ENCODE measurements around the gene C1orf105.

Gene C1orf105

GRCh38 chr1:172457479-172458130, 37.1 kb downstream of the C1orf105 start:
- DNase-seq = no peak

DNA sequence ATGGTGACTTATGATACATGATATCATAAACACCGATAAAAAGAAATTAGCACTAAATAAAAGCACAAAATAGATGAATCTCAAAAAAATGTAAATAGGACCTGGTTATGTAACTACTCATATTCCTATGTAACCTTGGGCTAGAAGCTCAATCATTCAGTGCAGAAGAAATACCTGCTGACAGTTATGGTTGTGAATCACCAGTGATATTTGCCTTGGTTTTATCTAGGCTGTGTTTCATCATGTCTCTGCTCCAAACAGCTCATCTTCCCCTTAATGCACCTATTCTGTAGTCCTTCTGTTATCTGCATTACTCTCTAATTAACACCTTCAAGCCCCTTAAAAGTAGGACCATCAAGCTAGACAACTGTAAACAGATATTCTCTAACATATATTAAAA, 39.7 kb downstream of the C1orf105 start:
- DNase-seq = no peak

DNA sequence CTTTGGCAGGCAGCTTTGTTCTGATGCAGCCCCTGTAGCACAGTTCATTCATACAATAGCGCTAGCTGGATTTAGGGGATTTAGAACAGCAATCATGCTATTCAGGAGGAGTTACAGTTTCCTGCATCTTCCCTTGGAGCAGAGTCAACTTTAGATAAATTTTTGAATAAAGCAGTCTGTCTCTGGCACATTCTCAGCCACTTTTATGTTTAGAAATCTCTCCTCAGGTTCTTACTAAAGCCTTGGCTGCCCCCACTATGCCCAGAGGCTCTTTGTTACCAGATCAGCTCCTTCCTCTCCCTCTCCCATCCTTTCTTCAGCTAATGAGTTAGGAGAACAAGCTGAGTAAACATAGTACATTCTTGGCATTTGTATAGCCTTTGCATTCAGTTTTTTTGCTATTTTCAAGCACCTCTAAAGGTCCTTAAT, 40.4 kb downstream of the C1orf105 start:
- DNase-seq = no peak

DNA sequence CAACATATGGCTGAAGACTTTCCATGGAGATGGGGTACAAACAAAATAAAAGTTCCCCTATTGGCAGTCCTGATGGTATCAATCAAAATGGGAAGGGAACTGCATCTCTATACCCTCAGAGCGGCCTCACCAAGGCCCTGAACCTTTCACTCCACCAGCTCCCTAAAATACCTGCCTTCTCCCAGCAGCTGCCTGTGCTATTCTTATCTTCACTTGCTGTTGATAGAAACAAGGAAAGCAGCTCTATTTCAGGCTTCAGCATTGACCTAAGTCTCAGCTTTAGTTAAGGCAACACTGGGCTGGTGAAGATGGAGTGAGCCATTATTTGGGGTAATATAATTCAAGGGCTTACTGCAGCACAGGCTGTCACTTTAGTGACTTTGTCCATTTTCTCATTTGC, 45.1 kb downstream of the C1orf105 start:
- DNase-seq = no peak

- no peak for DNase-seq
These were observed 46.4 kb downstream of the C1orf105 start for GRCh38 chr1:172466795-172467407.

DNA sequence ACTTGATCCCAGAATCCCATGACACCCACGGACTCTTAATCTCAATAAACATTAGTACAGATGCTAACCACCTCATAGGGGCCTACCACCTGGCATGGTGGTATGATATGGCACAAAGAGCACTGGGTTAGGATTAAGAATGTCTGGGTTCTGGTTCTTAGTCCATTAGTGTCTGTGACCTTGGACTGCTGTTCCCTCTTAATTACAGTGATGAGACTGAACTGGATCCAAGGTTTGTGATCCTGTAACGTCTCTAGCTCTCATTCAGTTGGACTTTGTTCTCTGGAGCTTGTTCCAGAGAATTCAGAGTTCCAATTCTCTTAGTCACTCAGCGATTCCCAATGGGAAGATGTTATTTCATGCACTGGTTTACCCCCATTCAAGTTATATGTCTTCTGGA, 47.0 kb downstream of the C1orf105 start:
- no peak for DNase-seq

DNA sequence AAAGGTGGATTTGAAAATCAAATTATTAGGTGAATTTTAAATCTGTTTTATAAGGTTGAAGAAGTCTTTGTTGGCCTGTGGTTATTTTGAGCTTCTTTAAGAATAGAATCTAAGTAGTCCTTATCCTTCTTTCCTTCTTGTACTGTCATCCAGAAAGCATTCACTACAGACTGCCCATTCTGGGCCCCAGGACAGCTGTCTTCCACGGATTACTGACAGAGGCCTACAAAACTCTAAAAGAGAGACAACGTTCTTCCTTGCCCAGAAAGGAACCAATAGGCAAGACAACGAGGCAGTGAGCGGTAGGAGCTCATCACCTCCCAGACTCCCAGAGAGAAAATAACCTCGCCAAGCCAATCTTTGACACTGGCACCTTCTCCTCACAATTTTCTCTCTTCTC, 47.8 kb downstream of the C1orf105 start:
- DNase-seq = no peak

GRCh38 chr1:172469717-172470116, 49.2 kb downstream of the C1orf105 start:
- DNase-seq = no peak

- no peak for DNase-seq
These were observed 49.7 kb downstream of the C1orf105 start for GRCh38 chr1:172470149-172470548.

- no peak for DNase-seq
These were observed 51.2 kb downstream of the C1orf105 start for GRCh38 chr1:172471666-172472065.

DNA sequence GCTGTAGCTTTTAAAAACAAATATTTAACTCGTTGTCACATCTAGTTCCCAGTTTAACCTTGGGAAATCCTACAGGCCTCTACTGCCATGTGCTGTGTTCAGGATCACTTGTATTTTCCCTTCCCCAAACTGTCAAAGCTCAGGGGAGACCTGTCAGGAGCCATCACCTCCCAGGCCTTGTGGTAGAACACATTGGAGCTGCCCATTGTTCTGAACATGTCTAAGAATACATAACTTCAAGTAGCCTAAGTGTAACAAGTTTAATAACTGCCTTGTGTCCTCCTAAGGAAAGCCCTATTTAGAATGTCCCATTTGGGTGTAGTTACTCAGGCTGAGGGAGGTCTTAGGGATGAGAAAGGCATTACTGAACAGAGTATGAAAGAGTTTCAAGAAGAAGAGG, 52.0 kb downstream of the C1orf105 start:
- no peak for DNase-seq

GRCh38 chr1:172473302-172473701, 52.8 kb downstream of the C1orf105 start:
- DNase-seq = no peak

- DNase-seq = no peak
These were observed 53.4 kb downstream of the C1orf105 start for GRCh38 chr1:172473842-172474241.

DNA sequence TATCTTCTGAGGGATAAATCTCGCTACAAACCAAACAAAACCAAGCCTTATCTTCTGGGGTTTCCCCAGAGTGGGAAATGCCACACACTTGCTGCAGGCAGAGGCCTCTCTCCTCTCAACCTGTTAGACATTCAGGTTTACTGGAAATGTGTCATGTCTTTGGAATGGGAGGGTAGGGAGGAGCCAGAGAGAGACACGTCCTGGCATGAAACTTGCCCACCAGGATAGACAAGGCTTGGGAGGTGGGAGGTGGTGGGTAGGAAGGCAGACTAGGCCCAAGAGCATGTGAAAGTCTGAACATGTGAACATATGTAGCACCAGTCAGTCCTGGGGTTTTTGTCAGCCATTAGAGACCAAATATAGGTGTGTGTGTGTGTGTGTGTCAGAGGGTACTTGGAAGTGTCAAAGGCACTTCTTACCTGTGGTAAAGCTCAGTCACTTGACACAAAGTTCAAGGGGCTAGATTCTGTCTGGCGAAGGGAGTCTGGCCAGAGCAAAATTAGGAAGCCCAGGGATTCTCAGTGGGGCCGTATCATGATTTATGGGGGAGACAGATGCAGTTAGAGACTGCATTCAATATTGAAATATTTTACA, 55.8 kb downstream of the C1orf105 start:
- DNase-seq = no peak

GRCh38 chr1:172477216-172477615, 56.7 kb downstream of the C1orf105 start:
- no peak for DNase-seq

GRCh38 chr1:172477741-172478140, 57.3 kb downstream of the C1orf105 start:
- DNase-seq = no peak

- no peak for DNase-seq
These were observed 58.0 kb downstream of the C1orf105 start for GRCh38 chr1:172478485-172478884.

GRCh38 chr1:172480431-172480830, 59.9 kb downstream of the C1orf105 start:
- DNase-seq = no peak

- no peak for DNase-seq
These were observed 61.6 kb downstream of the C1orf105 start for GRCh38 chr1:172482044-172482443.

DNA sequence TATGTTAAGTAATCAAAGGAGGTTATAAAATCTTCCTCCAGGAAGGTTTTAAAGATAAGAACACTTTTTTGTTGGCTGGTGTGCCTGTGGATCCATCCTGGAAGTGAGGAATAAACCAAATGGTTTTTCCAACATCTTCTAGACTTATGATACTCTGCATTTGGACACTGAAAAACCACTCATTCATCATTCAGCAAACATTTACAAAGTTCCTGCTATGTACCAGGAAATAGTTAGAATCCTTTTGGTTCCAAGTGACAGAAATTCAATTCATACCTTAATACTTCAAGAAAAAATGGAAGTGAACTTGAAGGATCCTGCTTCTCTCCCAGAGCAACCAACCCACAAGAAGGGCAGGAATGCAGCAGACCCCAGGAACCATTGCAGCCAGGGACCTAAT, 63.0 kb downstream of the C1orf105 start:
- no peak for DNase-seq

GRCh38 chr1:172484252-172484651, 63.8 kb downstream of the C1orf105 start:
- DNase-seq = no peak

DNA sequence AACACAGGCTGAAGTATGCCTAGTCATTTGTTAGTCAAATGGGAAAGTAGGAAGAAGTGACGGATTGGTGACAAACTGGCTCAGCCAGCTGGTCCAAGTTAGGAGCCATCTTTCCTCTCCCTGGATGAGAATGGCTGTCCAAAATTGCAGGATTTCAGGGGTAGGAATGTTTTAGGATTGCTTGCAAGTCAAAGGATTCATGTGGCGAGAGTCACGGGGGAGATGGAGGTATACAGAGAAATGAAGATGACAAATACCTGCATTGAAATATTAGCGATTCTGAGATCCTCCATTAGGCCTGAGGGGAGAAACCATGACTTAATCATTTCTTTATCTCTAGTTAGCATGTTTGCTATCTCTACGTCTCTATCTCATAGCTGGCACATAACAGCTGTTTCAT, 65.1 kb downstream of the C1orf105 start:
- no peak for DNase-seq

- no peak for DNase-seq
These were observed 66.4 kb downstream of the C1orf105 start for GRCh38 chr1:172486805-172487454.

Data from nucleus accumbens (tissue), 56 donors.